Gastrocnemius medialis (tissue), 4 donors: ENCODE measurements around the gene PIWIL4.

ENCODE experiments used
- CTCF ChIP-seq, 5 experiments: fragments of 450-650 bp in 3 of 5; fragments of 200-600 bp in 2 of 5; sonication (generic) in 2 of 5; IDR thresholded peaks in 4 of 5; conservative IDR thresholded peaks in 1 of 5; 1 replicate in 4 of 5; 2 replicates in 1 of 5; pipeline ENCODE4 v1.5.1; 2016 to 2019; ENCODE audit warnings: antibody characterized with exemption in 5 of 5, mild to moderate bottlenecking in 3 of 5, moderate library complexity in 3 of 5
- POLR2A ChIP-seq, 2 donors: fragments of 450-650 bp; IDR thresholded peaks; one replicate each; pipeline ENCODE4 v1.6.1; 2017; ENCODE audit warnings: antibody characterized with exemption in 2 of 2, mild to moderate bottlenecking in 2 of 2, moderate library complexity in 2 of 2

- TF ChIP-seq CTCF (IDR thresholded peaks at IDR 0.05 in 4 of 5, conservative IDR thresholded peaks at IDR 0.05 in 1 of 5) (no peak), POLR2A (IDR thresholded peaks at IDR 0.05) (no peak)
Measured at GRCh38 chr11:94560834-94561233, 6.3 kb upstream of the PIWIL4 start.
